ENCODE measurements around the gene TFEC.

DNA sequence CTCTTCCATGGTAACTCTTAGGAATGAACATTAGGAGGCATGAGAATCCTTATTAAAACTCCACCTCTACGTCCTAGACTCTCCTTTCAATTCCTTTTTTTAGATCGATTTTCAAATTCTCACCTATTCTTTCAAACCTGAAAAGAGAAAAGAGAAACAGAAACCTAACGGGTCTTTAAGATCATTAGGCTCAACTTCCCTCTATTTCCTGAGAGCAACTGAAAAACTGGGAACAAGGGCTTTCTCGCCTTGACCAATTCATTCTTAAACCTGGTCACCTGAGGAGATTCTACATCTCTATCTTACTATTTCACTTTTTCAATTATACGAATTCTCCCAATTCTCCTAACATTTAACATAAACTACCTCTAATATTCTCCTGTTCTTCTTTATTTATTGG, 2.8 kb downstream of the TFEC start:
- TF ChIP-seq CTCF (IDR thresholded peaks at IDR 0.05) = no peak
- no peak for TF ChIP-seq ZFX (IDR thresholded peaks at IDR 0.05; ENCODE audit: borderline replicate concordance)
